Kidney (tissue), 14 donors: ENCODE measurements around the gene LBH. TPM values are rescaled to one million over a fixed set of nuclear protein-coding genes. Genes with fewer than 3 reads are reported as not detected.

Experiments
- DNase-seq, 5 donors: peaks; one replicate each; pipeline ENCODE4 v3.0.0-alpha.2; 2013 to 2020
- FAIRE-seq: peaks from 2 replicates; lab custom pipeline; 2012; peaks lifted over from hg19 to GRCh38; lab: Jason Lieb, UNC
- H3K27ac ChIP-seq, 2 donors: one replicate each; pipeline ENCODE4 v1.7.0; 2013; ENCODE audit warnings: low read depth in 2 of 2, low read length in 2 of 2, inconsistent platforms in 1 of 2
- H3K27me3 ChIP-seq: one replicate; pipeline ENCODE4 v1.7.1; 2013; ENCODE audit warnings: low read length, inconsistent platforms; ENCODE audit not compliant: control insufficient read depth, insufficient read depth
- H3K36me3 ChIP-seq, 3 donors: one replicate each; pipeline versions ENCODE4 v1.7.0 to v1.7.1; 2013; ENCODE audit warnings: low read length in 3 of 3, control low read depth in 1 of 3, inconsistent platforms in 1 of 3; ENCODE audit not compliant: insufficient read depth in 3 of 3, control insufficient read depth in 2 of 3
- H3K4me1 ChIP-seq, 3 donors: one replicate each; pipeline versions ENCODE4 v1.7.0 to v1.7.1; 2013; ENCODE audit warnings: low read length in 3 of 3, inconsistent platforms in 1 of 3, low read depth in 1 of 3; ENCODE audit not compliant: control insufficient read depth in 2 of 3, insufficient read depth in 2 of 3
- H3K4me3 ChIP-seq, 3 donors: one replicate each; pipeline versions ENCODE4 v1.7.0 to v1.8.1; 2013; ENCODE audit warnings: low read length in 3 of 3, control low read depth in 1 of 3, inconsistent platforms in 1 of 3
- H3K9ac ChIP-seq, 3 donors: one replicate each; pipeline versions ENCODE4 v1.7.0 to v1.7.1; 2013; ENCODE audit warnings: low read length in 3 of 3, control low read depth in 1 of 3, inconsistent platforms in 1 of 3
- H3K9me3 ChIP-seq, 3 donors: one replicate each; pipeline versions ENCODE4 v1.7.0 to v1.7.1; 2013; ENCODE audit warnings: low read length in 3 of 3, control low read depth in 1 of 3, inconsistent platforms in 1 of 3; ENCODE audit not compliant: control insufficient read depth in 2 of 3, insufficient read depth in 1 of 3
- CTCF ChIP-seq: IDR thresholded peaks from 3 replicates; pipeline ENCODE4 v1.5.1; 2012; ENCODE audit warnings: mild to moderate bottlenecking, moderate library complexity, borderline replicate concordance; ENCODE audit not compliant: insufficient read depth; ENCODE audit errors: extremely low read depth
- intact Hi-C: fragments of 100-400 bp; cut with DNase I; formaldehyde crosslinking; loops from one replicate; pipeline ENCODE4 v1.11.1; 2022
- polyA plus RNA-seq: library from polyadenylated mRNA; stranded (reverse); fragments of 350-450 nt; fragmentation: Illumina TruSeq; extraction: RNeasy Lipid Tissue Mini Kit (QIAGEN cat#74804); gene quantifications from one replicate; pipeline ENCODE4 v1.2.3, GENCODE V29; 2014; ENCODE audit warnings: low read depth, low replicate concordance; ENCODE audit not compliant: insufficient read depth
- total RNA-seq: library from RNA; stranded (reverse); fragmentation: NEBNext Ultra II Directional; extraction: Animal tissue kit (Norgen Biotek cat#: 25700); gene quantifications from one replicate; pipeline ENCODE4 v1.2.1, GENCODE V29; 2021
- donor health status: control.
- donor health status: control.
- donor health status: control.
- donor health status: control.
- donor health status: control.
- donor health status: DM: yes; HTN: yes; CAD: no.
- donor health status: Normal renal cell carcinoma (clear cell type).

Gene LBH
- total and polyA plus RNA-seq, 2 donors from 2014 or later, result 27.2 to 81.9 TPM

DNA sequence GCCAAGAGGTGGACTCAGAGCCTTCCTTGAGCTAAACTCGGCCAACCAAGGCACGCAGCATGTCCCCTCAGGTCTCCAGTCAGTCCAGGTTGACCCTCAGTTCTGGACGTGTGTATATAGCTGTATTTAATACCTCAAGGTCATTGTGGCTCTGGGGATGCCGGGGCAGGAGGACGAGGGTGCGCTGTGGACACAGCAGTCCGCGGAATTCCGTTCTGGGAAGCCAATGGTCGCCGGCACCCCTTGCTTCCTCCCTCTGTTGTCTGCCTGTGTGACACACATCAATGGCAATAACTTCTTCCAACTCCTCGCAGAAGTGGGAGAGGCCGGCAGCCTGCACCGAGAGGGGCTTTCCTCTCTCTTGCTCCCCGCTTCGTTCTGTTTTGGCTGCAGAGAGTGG lies 27.7 kb downstream of the LBH start:
- no peaks in the 10 kb centered on the region for H3K9me3 ChIP-seq
- H3K27ac ChIP-seq, result no peak overlapping the region
- H3K27me3 ChIP-seq, result no peaks in the 10 kb centered on the region
- no peak for FAIRE-seq
- DNase-seq, result peak in 1 of 5 donors; percentile 47
- intact Hi-C loops, result no loop called here
- no peak overlapping the region for H3K9ac ChIP-seq
- H3K36me3 ChIP-seq, result peaks cover 2 to 25% (median 20%) of the 10 kb centered on the region in 3 donors
- no peak for TF ChIP-seq CTCF
- no peak overlapping the region for H3K4me3 ChIP-seq
- H3K4me1 ChIP-seq, result peaks cover 0 to 15% (median under 1%) of the 10 kb centered on the region in 3 donors

DNA sequence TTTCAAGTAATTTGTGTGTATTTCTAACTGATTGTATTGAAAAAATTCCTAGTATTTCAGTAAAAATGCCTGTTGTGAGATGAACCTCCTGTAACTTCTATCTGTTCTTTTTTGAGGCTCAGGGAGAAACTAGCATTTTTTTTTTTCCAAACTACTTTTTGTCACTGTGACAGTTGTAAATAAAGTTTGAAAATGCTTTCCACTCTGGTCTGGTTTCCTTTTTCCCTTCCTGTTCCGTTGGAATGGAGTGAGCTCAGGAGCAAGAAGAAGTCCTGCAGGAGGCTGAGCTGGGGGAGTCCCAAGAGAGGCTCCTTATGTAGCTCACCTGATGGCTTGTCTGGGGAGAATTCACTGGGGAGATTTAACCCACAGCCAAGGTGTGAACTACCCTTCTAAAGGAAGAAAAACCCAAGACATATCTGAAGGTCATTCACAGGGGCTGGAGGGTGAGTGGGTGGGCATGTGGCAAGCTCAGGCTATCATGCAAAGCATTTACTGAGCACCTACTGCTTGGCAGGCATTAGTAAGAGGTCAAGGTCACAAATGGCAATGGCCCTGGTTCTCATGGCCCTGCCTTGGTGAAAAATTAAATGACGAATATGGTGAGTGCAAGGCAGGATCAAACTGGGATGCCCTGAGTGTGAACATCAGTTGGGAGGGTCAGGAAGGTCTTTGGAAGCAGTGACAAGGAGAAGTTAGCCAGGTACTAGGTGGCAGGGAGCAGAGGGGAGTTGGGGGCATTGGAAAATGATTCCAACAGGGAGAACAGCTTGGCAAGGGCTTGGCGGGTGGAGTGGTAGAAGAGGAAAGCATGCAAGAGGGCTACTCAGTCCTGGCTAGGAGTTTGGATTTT lies 28.7 kb downstream of the LBH start:
- H3K27me3 ChIP-seq, result no peaks in the 10 kb centered on the region
- intact Hi-C loops, result no loop called here
- H3K9ac ChIP-seq, result no peak overlapping the region
- no peaks in the 10 kb centered on the region for H3K9me3 ChIP-seq
- H3K27ac ChIP-seq, result no peak overlapping the region
- peak in 1 of 5 donors; percentile 17 for DNase-seq
- no peak overlapping the region for H3K4me3 ChIP-seq
- peaks cover 0 to 9% (median 0%) of the 10 kb centered on the region in 3 donors for H3K4me1 ChIP-seq
- TF ChIP-seq CTCF, result no peak
- FAIRE-seq, result no peak
- H3K36me3 ChIP-seq, result peaks cover 2 to 25% (median 20%) of the 10 kb centered on the region in 3 donors

- FAIRE-seq (no peak), DNase-seq (peak in 1 of 5 donors; percentile 0)
- no peaks in the 10 kb centered on the region for H3K9me3 ChIP-seq
- H3K27ac ChIP-seq, result no peak overlapping the region
- TF ChIP-seq CTCF, result no peak
- intact Hi-C loops, result no loop called here
- no peaks in the 10 kb centered on the region for H3K27me3 ChIP-seq
- H3K36me3 ChIP-seq, result peaks cover 2 to 25% (median 20%) of the 10 kb centered on the region in 3 donors
- no peak overlapping the region for H3K4me3 ChIP-seq
- peaks cover 0 to 2% (median 0%) of the 10 kb centered on the region in 3 donors for H3K4me1 ChIP-seq
- H3K9ac ChIP-seq, result no peak overlapping the region
These were observed 29.6 kb downstream of the LBH start for GRCh38 chr2:30260941-30261340.
